Neural progenitor cell (in vitro differentiated cells): Measurements from ENCODE around the gene SORBS2. TPM values are rescaled to one million over a fixed set of nuclear protein-coding genes. Genes with fewer than 3 reads are reported as not detected.
A peak's percentile ranks its signal among the peaks of the same experiment; 100 is the strongest.

Experiments used
- DNase-seq: peaks from one replicate; pipeline ENCODE4 v3.0.0-alpha.2; 2016; ENCODE audit warnings: low spot score
- H2AFZ ChIP-seq: fragments of 200-600 bp; sonication (generic); replicated peaks from 2 replicates; pipeline ENCODE4 v1.6.1; 2016; ENCODE audit warnings: antibody characterized with exemption
- H3F3A ChIP-seq: fragments of 200-600 bp; sonication (generic); 2 replicates; pipeline ENCODE4 v1.6.1; 2016; ENCODE audit warnings: antibody characterized with exemption, low read depth
- H3K27ac ChIP-seq: fragments of 200-600 bp; sonication (generic); 2 replicates; pipeline ENCODE4 v1.5.1; 2016; ENCODE audit warnings: mild to moderate bottlenecking
- H3K27me3 ChIP-seq: fragments of 200-600 bp; sonication (generic); 2 replicates; pipeline ENCODE4 v1.6.1; 2016; ENCODE audit warnings: mild to moderate bottlenecking, moderate library complexity
- H3K36me3 ChIP-seq: fragments of 200-600 bp; sonication (generic); 2 replicates; pipeline ENCODE4 v1.5.1; 2016
- H3K4me1 ChIP-seq: fragments of 200-600 bp; sonication (generic); 2 replicates; pipeline ENCODE4 v1.6.1; 2016; ENCODE audit warnings: mixed run types
- H3K4me2 ChIP-seq: fragments of 200-600 bp; sonication (generic); 2 replicates; pipeline ENCODE4 v1.6.1; 2016
- H3K4me3 ChIP-seq: fragments of 200-600 bp; sonication (generic); 2 replicates; pipeline ENCODE4 v1.5.1; 2016
- H3K79me2 ChIP-seq: fragments of 200-600 bp; sonication (generic); 2 replicates; pipeline ENCODE4 v1.6.1; 2016; ENCODE audit warnings: low read depth
- H3K9ac ChIP-seq: fragments of 200-600 bp; sonication (generic); 2 replicates; pipeline ENCODE4 v1.6.1; 2016
- H3K9me3 ChIP-seq: fragments of 200-600 bp; sonication (generic); 2 replicates; pipeline ENCODE4 v1.5.1; 2016; ENCODE audit warnings: low read depth
- H4K20me1 ChIP-seq: fragments of 200-600 bp; sonication (generic); 2 replicates; pipeline ENCODE4 v1.6.1; 2016; ENCODE audit warnings: low read depth
- H3K27ac Mint-ChIP-seq: 3 replicates; pipeline ENCODE4 v1.8.0; 2021; ENCODE audit warnings: mixed read lengths
- H3K27me3 Mint-ChIP-seq: 2 replicates; pipeline ENCODE4 v1.8.0; 2022; ENCODE audit warnings: low read depth, mild to moderate bottlenecking, inconsistent platforms, moderate library complexity, mixed read lengths; ENCODE audit not compliant: insufficient read depth
- H3K36me3 Mint-ChIP-seq: 3 replicates; pipeline ENCODE4 v1.8.0; 2021; ENCODE audit warnings: mixed read lengths
- H3K4me1 Mint-ChIP-seq: 3 replicates; pipeline ENCODE4 v1.8.0; 2021; ENCODE audit warnings: mixed read lengths
- H3K4me3 Mint-ChIP-seq: 3 replicates; pipeline ENCODE4 v1.8.0; 2021; ENCODE audit warnings: mild to moderate bottlenecking, moderate library complexity, mixed read lengths
- H3K9me3 Mint-ChIP-seq: 3 replicates; pipeline ENCODE4 v1.8.0; 2020; ENCODE audit warnings: mixed read lengths
- EZH2 ChIP-seq: fragments of 200-600 bp; sonication (generic); IDR thresholded peaks from 2 replicates; pipeline ENCODE4 v1.6.1; 2017; ENCODE audit warnings: antibody characterized with exemption, mild to moderate bottlenecking, moderate library complexity
- EZH2phosphoT487 ChIP-seq: fragments of 200-600 bp; sonication (generic); IDR thresholded peaks from 2 replicates; pipeline ENCODE4 v1.6.1; 2017; ENCODE audit warnings: antibody characterized with exemption
- total RNA-seq: library from RNA; depleted of rRNA; stranded (reverse); fragments of >200 nt; gene quantifications from 2 replicates; pipeline ENCODE4 v1.2.3, GENCODE V29; 2015; ENCODE audit warnings: low replicate concordance
- TF ChIP-seq, protein P1 (sequence below): fragments of 200-600 bp; sonication (generic); IDR thresholded peaks from 2 replicates; pipeline ENCODE4 v1.5.1; 2017; ENCODE audit warnings: antibody characterized with exemption, mild to moderate bottlenecking

SORBS2 gene
- total RNA-seq, 1 donor from 2014 or later = 15.7 TPM

DNA sequence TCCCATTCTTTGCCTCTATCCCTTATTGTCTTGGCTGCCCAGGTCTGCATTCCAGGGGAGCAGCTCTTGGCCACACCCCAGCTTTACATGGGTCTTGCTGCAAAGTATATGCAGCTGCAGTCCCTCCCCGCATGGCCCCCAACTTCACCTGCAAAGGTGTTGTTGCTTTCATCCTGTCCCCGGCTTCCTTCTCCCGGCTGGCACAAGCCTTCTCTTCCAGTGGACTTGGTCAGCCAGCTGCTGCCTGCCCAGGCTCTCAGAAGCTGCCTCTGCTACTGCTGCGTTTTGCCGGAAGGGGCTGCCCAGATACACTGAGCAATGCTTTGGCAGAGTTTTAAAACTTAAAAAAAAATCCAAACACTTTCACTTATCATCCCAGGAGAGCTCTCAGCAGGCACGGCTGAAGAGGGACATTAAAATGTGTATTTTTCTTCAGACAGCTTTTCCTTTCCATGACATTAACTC, 155.5 kb downstream of the SORBS2 start:
- H3K79me2 ChIP-seq = no peaks in the 10 kb centered on the region
- H3K27me3 Mint-ChIP-seq = no peaks in the 10 kb centered on the region
- peaks cover 14% of the 10 kb centered on the region for H3K36me3 Mint-ChIP-seq
- peak; percentile 49 for DNase-seq
- H3K9me3 Mint-ChIP-seq = no peaks in the 10 kb centered on the region
- H3K4me3 ChIP-seq = no peak overlapping the region
- H3K4me2 ChIP-seq = peak overlapping the region; percentile 55
- peak overlapping the region; percentile 2 for H3K27ac Mint-ChIP-seq
- peak overlapping the region; percentile 23 for H2AFZ ChIP-seq
- H3K27ac ChIP-seq = no peak overlapping the region
- H3K4me1 Mint-ChIP-seq = peaks cover 6% of the 10 kb centered on the region
- peaks cover 13% of the 10 kb centered on the region for H3F3A ChIP-seq
- H3K36me3 ChIP-seq = no peaks in the 10 kb centered on the region
- no peak overlapping the region for H3K4me3 Mint-ChIP-seq
- H3K4me1 ChIP-seq = peaks cover 26% of the 10 kb centered on the region
- H4K20me1 ChIP-seq = no peaks in the 10 kb centered on the region
- TF ChIP-seq EZH2phosphoT487 (no peak), EZH2 (no peak)
- TF ChIP-seq, protein P1, sequence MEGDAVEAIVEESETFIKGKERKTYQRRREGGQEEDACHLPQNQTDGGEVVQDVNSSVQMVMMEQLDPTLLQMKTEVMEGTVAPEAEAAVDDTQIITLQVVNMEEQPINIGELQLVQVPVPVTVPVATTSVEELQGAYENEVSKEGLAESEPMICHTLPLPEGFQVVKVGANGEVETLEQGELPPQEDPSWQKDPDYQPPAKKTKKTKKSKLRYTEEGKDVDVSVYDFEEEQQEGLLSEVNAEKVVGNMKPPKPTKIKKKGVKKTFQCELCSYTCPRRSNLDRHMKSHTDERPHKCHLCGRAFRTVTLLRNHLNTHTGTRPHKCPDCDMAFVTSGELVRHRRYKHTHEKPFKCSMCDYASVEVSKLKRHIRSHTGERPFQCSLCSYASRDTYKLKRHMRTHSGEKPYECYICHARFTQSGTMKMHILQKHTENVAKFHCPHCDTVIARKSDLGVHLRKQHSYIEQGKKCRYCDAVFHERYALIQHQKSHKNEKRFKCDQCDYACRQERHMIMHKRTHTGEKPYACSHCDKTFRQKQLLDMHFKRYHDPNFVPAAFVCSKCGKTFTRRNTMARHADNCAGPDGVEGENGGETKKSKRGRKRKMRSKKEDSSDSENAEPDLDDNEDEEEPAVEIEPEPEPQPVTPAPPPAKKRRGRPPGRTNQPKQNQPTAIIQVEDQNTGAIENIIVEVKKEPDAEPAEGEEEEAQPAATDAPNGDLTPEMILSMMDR = no peak
- H3K27me3 ChIP-seq = no peaks in the 10 kb centered on the region
- H3K9me3 ChIP-seq = no peaks in the 10 kb centered on the region
- H3K9ac ChIP-seq = no peak overlapping the region

DNA sequence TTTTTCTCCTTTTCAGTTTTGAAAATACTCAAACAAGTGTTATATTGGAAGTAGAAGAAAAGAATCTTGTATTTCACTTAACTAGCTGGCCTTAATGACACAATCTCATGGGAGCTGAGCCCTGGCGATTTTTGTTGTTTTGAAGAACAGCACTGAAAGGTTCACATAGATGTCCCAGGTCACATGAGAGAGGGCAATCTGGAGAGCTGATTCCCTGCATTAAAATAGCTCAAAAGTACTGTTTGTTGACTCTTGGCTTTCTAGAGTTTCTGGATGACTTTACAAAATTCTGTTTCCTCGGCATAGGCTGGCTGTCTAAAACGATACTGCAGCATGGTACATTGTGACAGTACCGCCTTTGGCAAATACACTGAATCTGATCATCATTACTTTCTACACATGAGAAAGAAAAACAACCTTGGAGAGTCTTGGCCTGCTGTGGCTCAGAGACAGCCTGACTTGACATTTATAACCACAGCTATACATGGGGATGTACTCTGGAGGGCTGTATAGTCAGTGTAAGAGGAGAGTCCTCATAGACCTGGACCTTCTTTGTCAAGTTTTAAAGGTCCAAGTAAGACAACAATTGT, 156.9 kb downstream of the SORBS2 start:
- Histone ChIP-seq H3K9me3 (no peaks in the 10 kb centered on the region), H3K4me1 (peaks cover 41% of the 10 kb centered on the region), H2AFZ (no peak overlapping the region), H3K36me3 (no peaks in the 10 kb centered on the region), H3K4me3 (no peak overlapping the region), H3F3A (peaks cover 25% of the 10 kb centered on the region), H4K20me1 (no peaks in the 10 kb centered on the region), H3K27me3 (no peaks in the 10 kb centered on the region), H3K9ac (no peak overlapping the region), H3K27ac (no peak overlapping the region), H3K4me2 (no peak overlapping the region), H3K79me2 (no peaks in the 10 kb centered on the region)
- DNase-seq = no peak
- Mint-ChIP-seq H3K27ac (no peak overlapping the region), H3K36me3 (peaks cover 14% of the 10 kb centered on the region), H3K9me3 (no peaks in the 10 kb centered on the region), H3K4me1 (peaks cover 10% of the 10 kb centered on the region), H3K27me3 (no peaks in the 10 kb centered on the region), H3K4me3 (no peak overlapping the region)
- no peak for TF ChIP-seq EZH2
- TF ChIP-seq EZH2phosphoT487 = no peak
- TF ChIP-seq, protein P1 = no peak

DNA sequence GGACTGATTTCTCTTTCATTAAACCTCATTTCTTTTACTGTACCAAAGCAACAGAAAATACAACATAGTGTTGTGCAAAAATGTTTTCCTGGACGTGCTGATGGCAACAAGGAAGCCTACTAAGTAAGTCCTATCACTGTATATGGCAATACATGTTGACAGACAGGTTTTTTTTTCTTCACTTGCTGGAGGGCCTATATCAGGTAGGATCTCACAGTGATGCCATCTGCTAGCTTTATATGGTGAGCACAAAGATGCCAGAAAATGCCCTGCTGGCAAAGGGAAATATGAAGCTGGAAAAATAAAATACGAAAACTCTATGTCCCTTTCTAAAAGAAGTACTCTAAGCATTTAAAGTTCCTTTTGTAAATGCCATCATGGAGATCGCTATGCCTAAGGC, 157.7 kb downstream of the SORBS2 start:
- Histone ChIP-seq H3K27me3 (no peaks in the 10 kb centered on the region), H2AFZ (no peak overlapping the region), H3K36me3 (no peaks in the 10 kb centered on the region), H3K4me3 (no peak overlapping the region), H3K9me3 (no peaks in the 10 kb centered on the region), H3K9ac (no peak overlapping the region), H3F3A (peaks cover 29% of the 10 kb centered on the region), H3K79me2 (no peaks in the 10 kb centered on the region), H3K4me2 (no peak overlapping the region), H3K4me1 (peaks cover 43% of the 10 kb centered on the region), H3K27ac (no peak overlapping the region), H4K20me1 (no peaks in the 10 kb centered on the region)
- H3K4me3 Mint-ChIP-seq = no peak overlapping the region
- peaks cover 14% of the 10 kb centered on the region for H3K36me3 Mint-ChIP-seq
- no peak overlapping the region for H3K27ac Mint-ChIP-seq
- TF ChIP-seq EZH2phosphoT487 = no peak
- TF ChIP-seq, protein P1 = no peak
- TF ChIP-seq EZH2 = no peak
- no peaks in the 10 kb centered on the region for H3K27me3 Mint-ChIP-seq
- peaks cover 10% of the 10 kb centered on the region for H3K4me1 Mint-ChIP-seq
- H3K9me3 Mint-ChIP-seq = no peaks in the 10 kb centered on the region
- no peak for DNase-seq
